MCF 10A (cell line): ENCODE data around the gene ARMC10. TPM values are rescaled to one million over a fixed set of nuclear protein-coding genes. Genes with fewer than 3 reads are reported as not detected.
A peak's percentile ranks its signal among the peaks of the same experiment; 100 is the strongest.
"Not testable (repeated sequence)": the region's sequence is repeated elsewhere in the genome, so short reads cannot be mapped to it uniquely, and the experiment has no call there.

Experiments
- BruUV-seq: library from RNA; stranded (reverse); fragments of 400-500 nt; replicated peaks from 2 replicates; lab custom pipeline; 2021; lab: Mats Ljungman, UMichigan
- CTCF ChIA-PET: fragments of 300-600 bp; sonication (Branson Sonifier 250); formaldehyde crosslinking; extraction: SDS; loops from one replicate; lab custom pipeline; 2021; ENCODE audit warnings: antibody characterized with exemption, inconsistent platforms; lab: Yijun Ruan, JAX
- POLR2A ChIA-PET: fragments of 300-600, 350-650 bp; sonication (Branson Sonifier 250); formaldehyde crosslinking; extraction: SDS; loops from one replicate; lab custom pipeline; 2020; ENCODE audit warnings: antibody characterized with exemption, inconsistent platforms; lab: Yijun Ruan, JAX
- DNase-seq: peaks from one replicate; pipeline ENCODE4 v3.0.0-alpha.2; 2018; ENCODE audit not compliant: unreplicated experiment
- H3K27ac Mint-ChIP-seq: one replicate; pipeline ENCODE4 v1.8.0; 2022; ENCODE audit warnings: mild to moderate bottlenecking, low read depth, mixed read lengths; ENCODE audit not compliant: unreplicated experiment
- H3K27me3 Mint-ChIP-seq: one replicate; pipeline ENCODE4 v1.8.0; 2022; ENCODE audit warnings: mixed read lengths; ENCODE audit not compliant: insufficient read depth, unreplicated experiment
- H3K36me3 Mint-ChIP-seq: one replicate; pipeline ENCODE4 v1.8.0; 2022; ENCODE audit warnings: mild to moderate bottlenecking, moderate library complexity, mixed read lengths; ENCODE audit not compliant: insufficient read depth, unreplicated experiment
- H3K4me1 Mint-ChIP-seq: one replicate; pipeline ENCODE4 v1.8.0; 2022; ENCODE audit warnings: mixed read lengths; ENCODE audit not compliant: insufficient read depth, unreplicated experiment
- H3K4me3 Mint-ChIP-seq: one replicate; pipeline ENCODE4 v1.8.0; 2022; ENCODE audit warnings: mild to moderate bottlenecking, moderate library complexity, mixed read lengths; ENCODE audit not compliant: unreplicated experiment
- H3K9me3 Mint-ChIP-seq: one replicate; pipeline ENCODE4 v1.8.0; 2022; ENCODE audit warnings: mixed read lengths; ENCODE audit not compliant: unreplicated experiment
- intact Hi-C: fragments of 100-400 bp; cut with micrococcal nuclease; formaldehyde crosslinking; loops from 2 replicates; pipeline ENCODE4 v1.14.1; 2022
- total RNA-seq: library from RNA; stranded (reverse); gene quantifications from 2 replicates; pipeline ENCODE4 v1.2.3, GENCODE V29; 2022
- TF ChIP-seq, protein P1 (sequence below): fragments of 200-600 bp; IDR thresholded peaks from one replicate; pipeline ENCODE4 v1.8.0; 2022; ENCODE audit warnings: antibody characterized with exemption, mild to moderate bottlenecking; ENCODE audit not compliant: unreplicated experiment

ARMC10 gene
- total RNA-seq, 1 experiment from 2014 or later = 52.0 TPM

GRCh38 chr7:103143868-103144267 lies 68.9 kb downstream of the ARMC10 start:
- H3K27ac Mint-ChIP-seq = no peak overlapping the region
- H3K27me3 Mint-ChIP-seq = no peaks in the 10 kb centered on the region
- no peaks in the 10 kb centered on the region for H3K9me3 Mint-ChIP-seq
- BruUV-seq = no TSS peak
- no peak overlapping the region for H3K4me3 Mint-ChIP-seq
- intact Hi-C loops = loop anchor here (10.0 kb wide), 1 partner anchor 141 kb away; no protein-coding TSS in a partner anchor
- peaks cover 7% of the 10 kb centered on the region for H3K4me1 Mint-ChIP-seq
- ChIA-PET POLR2A (interaction anchor here (1.4 to 1.8 kb wide), 2 partner anchors 13 to 69 kb away, joined by 3 to 5 read pairs; partner anchors contain the start of genes ARMC10 and FBXL13), CTCF (interaction anchor here (0.8 kb wide), 1 partner anchor 64 kb away, joined by 3 read pairs; no protein-coding TSS in a partner anchor)
- TF ChIP-seq, protein P1, sequence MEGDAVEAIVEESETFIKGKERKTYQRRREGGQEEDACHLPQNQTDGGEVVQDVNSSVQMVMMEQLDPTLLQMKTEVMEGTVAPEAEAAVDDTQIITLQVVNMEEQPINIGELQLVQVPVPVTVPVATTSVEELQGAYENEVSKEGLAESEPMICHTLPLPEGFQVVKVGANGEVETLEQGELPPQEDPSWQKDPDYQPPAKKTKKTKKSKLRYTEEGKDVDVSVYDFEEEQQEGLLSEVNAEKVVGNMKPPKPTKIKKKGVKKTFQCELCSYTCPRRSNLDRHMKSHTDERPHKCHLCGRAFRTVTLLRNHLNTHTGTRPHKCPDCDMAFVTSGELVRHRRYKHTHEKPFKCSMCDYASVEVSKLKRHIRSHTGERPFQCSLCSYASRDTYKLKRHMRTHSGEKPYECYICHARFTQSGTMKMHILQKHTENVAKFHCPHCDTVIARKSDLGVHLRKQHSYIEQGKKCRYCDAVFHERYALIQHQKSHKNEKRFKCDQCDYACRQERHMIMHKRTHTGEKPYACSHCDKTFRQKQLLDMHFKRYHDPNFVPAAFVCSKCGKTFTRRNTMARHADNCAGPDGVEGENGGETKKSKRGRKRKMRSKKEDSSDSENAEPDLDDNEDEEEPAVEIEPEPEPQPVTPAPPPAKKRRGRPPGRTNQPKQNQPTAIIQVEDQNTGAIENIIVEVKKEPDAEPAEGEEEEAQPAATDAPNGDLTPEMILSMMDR = no peak
- H3K36me3 Mint-ChIP-seq = no peaks in the 10 kb centered on the region
- no peak for DNase-seq

DNA sequence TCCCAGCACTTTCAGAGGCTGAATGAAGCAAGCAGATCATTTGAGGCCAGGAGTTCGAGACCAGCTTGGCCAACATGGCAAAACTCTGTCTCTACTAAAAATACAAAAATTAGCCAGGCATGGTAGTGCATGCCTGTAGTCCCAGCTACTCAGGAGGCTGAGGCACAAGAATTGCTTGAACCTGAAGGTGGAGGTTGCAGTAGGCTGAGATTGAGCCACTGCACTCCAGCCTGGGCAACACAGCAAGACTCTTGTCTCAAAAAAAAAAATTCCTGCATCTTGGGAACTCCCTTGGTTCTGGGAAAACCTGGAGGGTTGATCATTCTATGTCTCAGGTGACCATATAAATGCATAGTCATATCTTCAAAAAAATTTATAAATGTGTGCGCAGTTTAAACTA lies 69.8 kb downstream of the ARMC10 start:
- POLR2A ChIA-PET = interaction anchor here (0.7 to 1.8 kb wide), 2 partner anchors 15 to 70 kb away, joined by 3 to 5 read pairs; partner anchors contain the start of genes ARMC10 and FBXL13
- H3K27ac Mint-ChIP-seq, DNase-seq, H3K27me3 Mint-ChIP-seq, H3K9me3 Mint-ChIP-seq, H3K4me3 Mint-ChIP-seq, H3K4me1 Mint-ChIP-seq, BruUV-seq, CTCF ChIA-PET, H3K36me3 Mint-ChIP-seq: not testable (repeated sequence)
- intact Hi-C loops = loop anchor here (10.0 kb wide), 1 partner anchor 140 kb away; no protein-coding TSS in a partner anchor

DNA sequence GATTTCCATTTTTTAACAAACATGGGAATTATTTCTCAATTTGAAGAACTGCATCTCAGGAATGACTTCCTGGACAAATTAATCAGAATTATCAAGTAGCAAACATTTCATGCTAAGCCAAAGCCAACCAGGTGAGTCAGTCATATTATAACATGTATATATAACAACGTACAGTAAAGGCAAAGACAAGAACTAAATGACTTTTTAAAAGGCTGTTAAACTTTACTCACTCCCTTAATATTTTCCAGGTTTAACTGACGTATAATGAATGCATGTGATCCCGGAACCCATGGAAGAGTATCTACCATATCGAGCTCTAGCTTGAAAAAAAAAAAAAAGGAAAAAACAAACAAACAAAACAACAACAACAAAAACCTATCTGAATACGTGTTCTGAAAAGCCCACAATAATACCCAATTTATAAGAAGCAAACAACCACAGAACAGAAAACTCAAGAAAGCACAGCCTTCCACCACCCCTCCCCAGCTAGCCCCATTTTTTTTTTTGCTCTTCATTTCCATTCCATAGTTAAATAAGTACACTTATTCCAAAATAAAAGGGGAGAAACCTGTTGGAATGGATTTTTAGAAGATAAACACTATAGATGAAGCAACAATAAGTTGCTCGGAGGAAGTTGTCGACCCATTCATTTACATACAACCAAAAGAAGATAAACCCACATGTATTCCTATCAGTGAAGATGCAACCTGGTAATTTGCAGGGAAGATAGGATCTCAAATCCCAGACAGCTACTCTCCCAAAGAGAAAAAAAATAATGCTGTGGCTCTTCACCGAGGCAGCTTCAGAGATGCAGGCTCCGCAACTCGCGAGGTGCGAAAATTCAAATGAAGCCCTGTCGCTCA lies 73.4 kb downstream of the ARMC10 start:
- POLR2A ChIA-PET = interaction anchor here (0.6 to 2.6 kb wide), 9 partner anchors 17 to 1869 kb away, joined by 3 to 40 read pairs (median 4); partner anchors contain the start of genes ARMC10 and FBXL13
- TSS peak; percentile 39 for BruUV-seq
- no peaks in the 10 kb centered on the region for H3K27me3 Mint-ChIP-seq
- peak overlapping the region; percentile 92 for H3K4me3 Mint-ChIP-seq
- intact Hi-C loops = loop anchor here (2.0 to 10.0 kb wide), 2 partner anchors 74 to 136 kb away; partner anchors contain the start of genes ARMC10 and FBXL13
- no peaks in the 10 kb centered on the region for H3K9me3 Mint-ChIP-seq
- CTCF ChIA-PET = interaction anchor here (0.6 to 1.2 kb wide), 3 partner anchors 29 to 74 kb away, joined by 3 read pairs; partner anchors contain the start of genes ARMC10 and FBXL13
- peak overlapping the region; percentile 93 for H3K27ac Mint-ChIP-seq
- no peak for DNase-seq
- peaks cover 6% of the 10 kb centered on the region for H3K36me3 Mint-ChIP-seq
- TF ChIP-seq, protein P1 = no peak
- peaks cover 7% of the 10 kb centered on the region for H3K4me1 Mint-ChIP-seq

Other genes with a start within 250 kb of the ARMC10 start
- gene LRRC17, start 162.1 kb upstream of the ARMC10 start, total RNA-seq = 0.21 and 0.83 TPM in 2 replicates
- gene FBXL13, start 344 bp upstream of the ARMC10 start, total RNA-seq = 0.35 and 0.74 TPM in 2 replicates
- 5.8 and 6.1 TPM in 2 replicates for gene NAPEPLD, start 74.0 kb downstream of the ARMC10 start, total RNA-seq
- 64.9 and 73.9 TPM in 2 replicates for gene PMPCB, start 222.3 kb downstream of the ARMC10 start, total RNA-seq